SH-SY5Y (cell line): ENCODE data around the gene NPBWR2.

Experiments
- GATA2 ChIP-seq: IDR thresholded peaks from 2 replicates; pipeline ENCODE4 v1.6.1; 2011; ENCODE audit warnings: mild to moderate bottlenecking, low read depth, low read length
- GATA3 ChIP-seq: IDR thresholded peaks from 2 replicates; pipeline ENCODE4 v1.6.1; 2011; ENCODE audit warnings: low read depth, mild to moderate bottlenecking, low read length, moderate library complexity

- no peak for TF ChIP-seq GATA3
- no peak for TF ChIP-seq GATA2
Measured at GRCh38 chr20:64108731-64109681, 1.6 kb upstream of the NPBWR2 start.
